NCI-H146 (cell line): ENCODE results near the gene CABLES1.

Experiments used
- DNase-seq: peaks from one replicate; lab custom pipeline; 2025; lab: John Stamatoyannopoulos, UW

The CABLES1 gene

DNA sequence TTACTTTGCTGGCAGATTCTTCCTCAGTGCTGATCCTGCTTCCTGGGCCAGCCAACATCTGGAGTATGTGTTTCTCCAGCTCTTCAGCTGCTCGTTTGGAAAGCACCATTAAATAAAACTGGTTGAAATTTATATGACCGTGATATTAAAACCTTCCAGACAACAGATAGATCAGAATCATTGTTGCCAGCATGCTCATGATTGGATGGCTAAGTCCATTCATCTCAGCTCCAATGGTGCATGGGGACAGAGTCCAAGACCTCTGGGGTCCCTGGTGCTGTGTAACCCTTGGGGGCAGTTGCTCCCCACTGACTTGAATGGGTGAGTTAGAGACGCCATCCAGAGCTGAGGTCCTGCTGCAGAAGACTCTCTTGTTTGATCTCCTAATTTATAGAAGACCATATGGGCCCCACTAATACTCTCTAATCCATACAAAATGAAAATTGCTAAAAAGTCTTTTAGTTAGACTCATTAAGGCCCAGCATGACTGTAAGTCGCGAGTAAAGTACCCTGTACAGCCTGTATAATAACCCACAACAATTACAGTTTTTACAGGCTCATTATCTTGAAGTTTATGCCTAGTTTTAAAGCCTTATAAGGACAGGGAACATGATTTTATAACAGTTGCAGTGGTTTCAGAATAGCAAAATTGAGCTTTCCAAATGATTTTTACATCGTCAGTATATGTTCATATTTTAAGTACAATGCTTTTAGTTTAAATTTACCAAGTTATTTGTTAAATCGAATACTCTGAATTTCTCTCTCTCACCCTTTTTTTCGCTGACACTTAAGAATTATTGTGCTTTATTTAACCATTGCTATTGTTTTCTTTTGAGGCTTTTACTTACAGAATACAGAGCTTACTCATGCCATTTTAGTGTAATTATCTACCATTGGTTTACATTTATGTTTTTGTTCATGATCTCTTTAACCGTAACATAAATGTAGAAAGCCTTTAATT is 60.0 kb downstream of the CABLES1 start:
- peak; percentile 16 for DNase-seq

DNA sequence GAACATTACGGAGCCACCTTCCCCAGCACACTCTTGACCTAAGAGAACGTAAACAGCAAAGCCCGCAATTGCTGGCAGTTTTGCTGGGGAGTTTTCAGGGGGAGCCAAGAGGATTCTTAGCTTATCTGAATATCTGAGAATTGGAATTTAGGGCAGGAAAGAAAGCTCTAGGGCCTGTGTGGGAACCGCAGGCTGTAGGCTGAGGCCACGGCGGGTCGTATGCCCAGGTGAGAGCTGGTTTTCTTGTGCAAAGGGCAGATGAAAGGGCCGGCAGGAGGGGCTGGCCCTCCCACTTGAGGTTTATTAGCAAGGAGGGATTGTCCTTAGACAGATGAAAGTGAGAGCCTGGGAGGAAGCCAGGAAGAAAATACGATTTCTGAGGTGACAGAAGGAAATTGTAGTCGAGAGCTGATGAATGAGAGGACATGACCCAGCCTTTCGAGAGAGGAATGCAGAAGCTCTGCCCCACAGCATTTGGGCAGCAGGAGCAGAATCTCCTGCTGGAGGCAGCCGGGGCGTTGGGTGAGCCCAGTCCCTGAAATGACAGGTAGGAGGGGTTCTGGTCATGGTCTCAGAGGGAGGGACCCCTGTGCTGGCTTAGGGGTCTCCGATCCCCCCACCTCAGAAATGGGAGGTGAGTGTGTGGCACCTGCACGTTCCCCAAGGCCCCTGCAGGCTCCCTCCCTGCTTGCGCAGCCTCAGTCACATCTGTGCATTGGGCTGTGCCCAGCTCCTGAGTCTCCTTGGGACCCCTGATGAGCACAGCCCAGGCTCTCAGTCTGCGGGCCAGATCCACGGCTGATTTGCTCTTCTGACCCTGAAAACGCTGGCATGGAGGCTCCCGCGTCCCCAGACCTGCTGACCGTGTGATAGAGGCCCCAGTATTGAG is 61.1 kb downstream of the CABLES1 start:
- no peak for DNase-seq

DNA sequence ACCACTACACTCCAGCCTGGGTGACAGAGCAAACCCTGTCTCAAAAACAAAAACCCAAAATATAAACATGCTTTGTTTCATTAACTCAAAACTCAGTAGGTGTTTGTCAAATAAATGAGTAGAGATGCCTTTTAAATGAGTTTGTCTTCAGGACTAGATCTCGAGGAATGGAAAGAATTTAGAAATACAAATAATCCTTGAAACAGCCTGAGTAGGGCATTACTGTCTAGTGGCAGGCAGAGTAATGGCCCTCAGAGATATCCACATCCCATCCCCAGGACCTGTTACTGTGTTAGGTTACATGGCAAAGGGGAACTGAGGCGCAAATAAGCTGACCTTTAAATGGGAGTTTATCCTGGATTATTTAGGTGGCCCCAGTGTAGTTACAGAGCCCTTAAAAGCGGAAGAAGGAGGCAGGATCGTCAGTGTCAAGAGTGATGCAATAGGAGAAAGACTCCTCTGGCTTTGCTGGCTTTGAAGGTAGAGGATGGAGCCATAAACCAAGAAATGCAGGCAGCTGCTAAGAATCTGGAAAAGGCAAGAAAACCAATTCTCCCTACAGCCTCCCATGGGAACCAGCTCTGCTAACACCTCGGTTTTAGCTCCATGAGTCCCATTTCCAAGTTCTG is 63.0 kb downstream of the CABLES1 start:
- DNase-seq, result no peak

DNA sequence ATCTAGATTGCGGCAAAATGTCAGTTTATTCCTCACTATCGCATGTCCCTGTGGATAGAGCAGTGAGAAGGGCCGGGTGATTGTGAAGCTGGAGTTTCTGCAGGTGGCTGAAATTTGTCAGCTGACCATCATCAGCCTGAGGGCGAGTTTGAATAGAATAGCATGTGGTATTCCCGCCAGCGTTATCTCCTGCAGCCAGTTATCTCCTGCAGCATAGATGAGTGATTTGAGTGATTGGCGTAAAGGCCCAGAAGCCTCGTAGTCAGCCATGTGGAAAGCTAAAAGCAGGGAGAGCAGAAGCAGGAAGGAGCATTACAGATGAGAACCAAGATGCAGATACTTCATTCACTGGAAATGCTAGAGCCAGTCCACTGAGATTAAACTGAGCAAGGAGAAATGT is 65.5 kb downstream of the CABLES1 start:
- peak; percentile 95 for DNase-seq

DNA sequence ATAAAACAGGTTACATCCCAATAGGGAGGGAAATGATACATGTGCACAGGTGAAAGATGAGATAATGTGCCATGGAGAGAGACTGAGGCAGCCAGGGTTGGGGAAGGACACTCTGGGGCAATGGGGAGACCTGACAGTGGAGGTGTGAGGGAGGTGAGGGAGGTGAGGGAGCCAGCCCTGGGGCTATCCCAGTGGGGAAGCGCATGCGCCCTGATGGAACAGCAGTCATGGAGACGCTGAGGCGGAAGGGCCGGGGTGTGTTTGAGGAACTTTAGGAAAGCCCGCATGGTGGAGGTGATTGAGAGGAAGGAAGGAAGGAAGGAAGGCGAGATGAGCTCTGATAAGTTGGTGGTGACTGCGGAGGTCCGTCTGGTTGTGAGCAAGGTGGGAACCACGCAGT is 66.5 kb downstream of the CABLES1 start:
- DNase-seq, result no peak

DNA sequence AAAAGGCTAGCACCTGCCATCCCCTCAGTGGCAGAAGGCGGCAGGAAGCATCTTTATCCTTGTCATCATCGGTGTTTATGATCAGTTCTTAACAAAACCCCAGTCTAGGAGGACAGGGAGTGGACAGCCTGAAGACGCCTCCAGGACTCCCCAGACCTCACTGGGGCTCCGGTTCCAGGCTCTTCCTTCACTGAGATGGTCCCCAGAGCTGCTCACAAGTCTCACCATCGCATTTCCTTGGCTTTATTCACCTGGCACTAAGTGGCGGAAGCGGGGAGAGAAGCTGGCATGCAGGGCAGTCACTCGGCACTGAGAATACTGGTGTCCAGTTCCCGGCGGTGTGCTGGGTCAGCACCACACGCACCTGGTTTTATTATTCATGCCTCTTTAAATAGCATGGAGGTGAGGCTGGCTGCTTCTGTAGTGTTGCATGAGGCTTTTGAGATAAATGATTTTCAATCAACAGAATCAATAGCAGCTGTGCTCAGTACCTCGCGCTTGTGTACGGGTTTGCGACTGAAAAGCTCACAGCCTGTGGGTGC is 68.7 kb downstream of the CABLES1 start:
- DNase-seq, result no peak

DNA sequence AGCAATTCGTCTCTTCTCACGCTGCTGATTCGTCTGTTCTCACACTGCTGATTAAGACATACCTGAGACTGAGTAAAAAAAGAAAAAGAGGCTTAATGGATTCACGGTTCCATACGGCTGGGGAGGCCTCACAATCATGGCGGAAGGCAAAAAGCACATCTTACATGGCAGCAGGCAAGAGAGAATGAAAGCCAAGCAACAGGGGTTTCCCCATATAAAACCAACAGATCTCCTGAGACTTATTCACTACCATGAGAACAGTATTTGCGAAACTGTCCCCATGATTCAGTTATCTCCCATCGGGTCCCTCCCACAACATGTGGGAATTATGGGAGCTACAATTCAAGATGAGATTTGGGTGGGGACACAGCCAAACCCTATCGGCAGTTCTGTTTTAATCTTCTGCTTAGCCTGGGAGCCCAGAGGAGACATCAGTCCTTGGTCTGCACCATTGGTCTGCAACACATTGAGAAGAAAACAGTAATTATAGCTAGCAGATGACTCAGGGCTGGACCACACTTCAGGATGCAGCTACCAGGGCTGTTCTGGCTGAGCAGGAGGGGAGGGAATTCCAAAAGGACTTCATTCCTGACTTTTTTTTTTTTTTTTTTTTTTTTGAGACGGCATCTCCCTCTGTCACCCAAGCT is 69.4 kb downstream of the CABLES1 start:
- no peak for DNase-seq

DNA sequence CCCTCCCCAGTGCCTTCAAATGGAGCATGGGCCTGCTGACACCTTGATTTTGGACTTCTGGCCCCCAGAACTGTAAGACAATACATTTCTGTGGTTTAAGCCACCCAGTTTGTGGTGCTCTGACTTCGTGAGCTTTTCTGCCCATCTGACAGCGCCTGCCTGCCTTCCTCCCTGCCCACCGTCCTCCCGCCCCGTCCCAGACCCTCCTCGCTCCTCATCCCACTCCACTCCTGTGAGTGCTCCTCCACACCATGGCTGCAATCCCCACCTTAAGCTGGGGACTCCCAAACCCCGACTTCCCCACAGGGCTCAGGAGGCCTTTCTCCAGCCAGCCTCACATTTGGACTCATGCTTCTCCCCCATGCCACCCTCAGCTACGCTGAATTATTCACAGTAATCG is 70.7 kb downstream of the CABLES1 start:
- no peak for DNase-seq

DNA sequence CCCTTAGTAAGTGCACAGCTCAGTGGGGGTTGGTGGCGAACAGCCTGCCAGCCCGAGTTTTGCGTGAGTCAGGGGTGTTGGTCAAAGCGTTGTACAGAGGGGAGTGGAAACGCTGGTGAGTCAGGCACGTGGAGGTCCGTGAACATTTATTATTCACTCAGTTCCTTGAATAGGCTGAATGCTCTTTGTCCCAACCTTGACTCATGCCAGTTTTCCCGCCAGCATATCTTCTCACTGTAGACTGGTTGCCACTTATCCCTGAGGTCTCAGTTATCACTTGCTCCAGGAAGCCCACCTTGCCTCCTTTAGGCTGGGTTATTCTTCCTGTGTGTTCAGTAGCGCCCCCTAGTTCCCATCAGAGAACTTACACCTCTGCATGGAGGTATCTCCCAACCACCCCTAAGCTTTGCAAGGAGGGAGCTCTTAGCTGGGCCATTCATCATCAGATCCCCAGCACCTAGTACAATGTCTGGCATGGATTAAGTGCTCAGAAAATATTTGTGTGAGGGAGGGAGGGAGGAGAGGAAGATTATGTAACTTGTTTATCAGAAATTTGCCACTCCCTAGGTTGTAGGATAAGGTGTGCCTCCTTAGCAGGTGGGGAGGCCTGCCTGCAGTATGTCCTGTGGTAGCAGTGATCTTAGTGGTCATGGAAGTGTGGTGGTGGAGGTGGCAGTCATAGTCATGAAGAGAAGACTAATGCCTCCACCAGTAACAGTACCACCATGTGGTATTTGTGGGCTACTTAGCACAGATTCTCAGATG is 72.1 kb downstream of the CABLES1 start:
- DNase-seq, result peak; percentile 26

DNA sequence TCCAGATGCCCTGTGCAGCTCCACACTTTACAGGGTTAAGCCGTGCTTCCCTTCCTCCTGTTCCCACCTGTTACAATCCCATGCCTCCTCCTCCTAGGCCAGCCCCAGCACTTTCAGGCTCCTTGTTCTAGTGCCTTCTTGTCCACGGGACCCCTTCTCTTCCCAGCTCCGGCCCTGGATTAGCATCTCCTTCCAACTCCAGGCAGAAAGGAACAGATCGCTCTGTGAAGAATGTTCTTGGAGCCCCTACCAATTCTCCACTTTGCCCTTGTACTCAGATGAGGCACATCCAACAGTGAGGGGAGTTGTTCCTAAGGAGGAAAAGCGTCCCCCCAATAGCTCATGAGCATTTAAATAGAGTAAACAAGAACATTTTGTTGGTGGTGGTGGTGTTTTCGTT is 72.7 kb downstream of the CABLES1 start:
- no peak for DNase-seq

DNA sequence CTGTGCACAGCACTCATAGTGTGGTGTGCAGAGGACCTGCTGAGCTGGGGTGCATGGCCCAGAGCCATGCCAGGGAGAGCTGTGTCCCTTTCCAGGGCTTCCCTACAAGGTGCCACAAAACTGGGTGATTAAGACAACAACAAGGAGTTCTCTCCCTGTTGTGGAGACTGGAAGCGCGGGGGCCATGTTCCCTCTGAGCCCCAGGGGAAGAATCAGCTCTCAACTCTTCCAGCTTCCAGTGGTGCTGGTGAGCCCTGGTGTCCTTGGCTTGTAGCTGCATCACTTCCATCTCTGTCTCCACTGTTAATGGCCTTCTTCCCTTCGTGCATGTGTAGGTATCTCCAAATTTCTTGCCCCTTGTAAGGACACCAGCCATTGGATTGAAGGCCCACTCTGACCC is 73.3 kb downstream of the CABLES1 start:
- DNase-seq, result no peak

DNA sequence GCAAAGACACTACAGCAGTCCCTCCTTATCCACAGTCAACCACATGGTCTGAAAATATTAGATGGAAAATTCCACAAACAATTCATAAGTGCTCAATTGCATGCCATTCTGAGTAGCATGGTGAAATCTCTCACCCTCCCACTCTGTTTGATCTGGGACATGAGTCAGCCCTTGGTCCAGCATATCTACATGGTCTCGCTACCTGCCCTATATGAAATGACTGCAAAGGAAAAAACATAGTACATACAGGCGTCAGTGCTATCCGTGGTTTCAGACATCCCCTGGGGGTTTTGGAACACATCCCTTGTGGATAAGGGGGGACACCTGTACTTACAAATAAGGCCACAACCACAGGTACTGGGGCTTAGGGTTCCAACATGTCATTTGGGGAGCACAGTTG is 73.7 kb downstream of the CABLES1 start:
- DNase-seq, result no peak

DNA sequence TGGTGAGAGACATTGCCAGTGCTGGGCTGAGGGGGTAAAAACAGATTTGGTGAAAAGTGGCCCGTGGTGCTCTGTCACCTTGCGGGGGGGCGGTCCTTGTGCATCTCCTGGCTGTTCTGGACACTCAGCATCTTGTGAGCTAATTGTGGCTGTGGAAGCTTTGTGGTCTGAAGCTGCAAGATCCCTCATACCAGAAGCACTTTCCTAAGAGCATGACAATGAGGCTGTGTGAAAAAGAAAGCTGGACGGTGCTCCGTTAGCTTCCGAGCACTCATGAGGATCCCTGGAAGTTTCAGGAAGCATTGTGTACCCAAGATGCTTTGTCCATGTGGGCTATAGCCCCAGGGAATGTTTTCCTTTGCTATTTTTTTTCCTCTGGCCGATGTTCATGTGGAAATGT is 74.5 kb downstream of the CABLES1 start:
- no peak for DNase-seq

DNA sequence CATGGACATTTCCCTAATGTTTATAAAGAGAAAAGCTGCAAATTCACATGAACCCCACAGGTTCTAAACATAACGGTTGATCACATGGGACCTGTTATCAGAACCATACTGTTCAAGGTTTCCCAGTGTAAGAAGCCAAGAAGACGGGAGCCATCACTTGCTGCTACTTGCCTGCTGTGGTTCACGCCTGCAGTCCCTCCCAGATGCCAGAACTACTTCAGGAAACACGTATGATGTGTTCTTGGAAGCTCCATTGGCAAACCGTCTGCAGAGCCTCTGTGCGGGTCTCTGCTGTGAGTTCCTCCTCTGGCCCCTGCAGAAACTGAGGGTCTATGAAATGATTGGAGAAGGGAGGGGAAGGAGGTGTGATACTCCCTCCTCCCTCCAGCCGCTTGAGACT is 75.2 kb downstream of the CABLES1 start:
- DNase-seq, result no peak

DNA sequence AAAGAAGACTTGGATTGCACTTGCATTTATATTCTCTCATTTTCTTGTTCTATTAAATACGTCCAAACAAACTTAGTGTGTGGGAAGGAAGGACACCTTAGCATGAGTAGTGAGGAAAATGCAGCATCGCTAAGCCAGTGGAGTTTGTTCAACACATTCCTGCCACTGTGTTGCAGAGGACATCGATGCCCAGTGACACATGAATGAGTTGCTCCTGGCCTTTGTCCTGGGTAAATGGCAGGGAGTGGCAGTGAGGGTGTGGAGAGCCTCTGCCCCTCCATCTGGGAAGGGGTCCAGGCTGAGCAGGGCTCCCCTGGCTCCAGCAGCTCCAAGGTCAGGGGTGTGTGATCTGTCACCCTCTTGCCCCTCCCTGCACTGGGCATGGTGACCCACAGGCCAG is 75.9 kb downstream of the CABLES1 start:
- DNase-seq, result no peak

DNA sequence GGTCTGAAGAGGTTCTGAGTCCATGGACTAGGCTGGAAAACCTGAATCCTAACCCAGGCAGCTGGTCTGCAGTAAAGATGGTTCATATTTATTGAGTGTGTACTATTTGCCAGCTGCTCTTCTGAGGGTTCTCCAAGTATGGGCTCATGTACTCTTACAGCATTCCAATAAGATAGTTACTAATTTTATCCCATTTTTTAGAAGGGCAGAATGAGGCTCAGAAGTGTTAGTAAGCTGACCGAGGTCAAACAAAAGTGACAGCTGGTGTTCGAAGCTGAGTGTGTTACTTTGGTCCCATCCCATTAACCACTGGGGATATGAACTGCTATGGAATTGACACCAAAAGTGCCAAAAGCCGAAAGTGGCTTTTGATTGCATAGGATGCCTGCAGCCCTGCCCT is 76.9 kb downstream of the CABLES1 start:
- DNase-seq, result no peak

DNA sequence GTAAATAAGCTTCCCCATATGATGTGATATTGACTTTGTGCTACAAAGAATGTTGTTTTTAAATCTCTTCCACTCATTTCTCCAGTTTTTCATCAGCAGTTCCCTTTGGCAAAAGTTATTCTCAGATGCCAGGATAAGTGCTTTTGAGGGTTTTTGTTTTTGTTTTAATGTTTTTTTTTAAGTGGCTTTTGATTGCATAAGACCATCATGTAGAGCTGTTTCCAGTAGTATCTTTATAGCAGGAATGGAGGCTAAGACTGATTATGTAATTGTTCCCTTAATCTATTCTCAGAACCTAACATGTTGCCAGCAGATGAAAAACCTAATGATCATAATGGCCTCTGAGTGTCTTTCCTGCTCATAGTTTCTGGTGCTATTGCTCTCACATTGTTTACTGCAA is 77.9 kb downstream of the CABLES1 start:
- no peak for DNase-seq

DNA sequence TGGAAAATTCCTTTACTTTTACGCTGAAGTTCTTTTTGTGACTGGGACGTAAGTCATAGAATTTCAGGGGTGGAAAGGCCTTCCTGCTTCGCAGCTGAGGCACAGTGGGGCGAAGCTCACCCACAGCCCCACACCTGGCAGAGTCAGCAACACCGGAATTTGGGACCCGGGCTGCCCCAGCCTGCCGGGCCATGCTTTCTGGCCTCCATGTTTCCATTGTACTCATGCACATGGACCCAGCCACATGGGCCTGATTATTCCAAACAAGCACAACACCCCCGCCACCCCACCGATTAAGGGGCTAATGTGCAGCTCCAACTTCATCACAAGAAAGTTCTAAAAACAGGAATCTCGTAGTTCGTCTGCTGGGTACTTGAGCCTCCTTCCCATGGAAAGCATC is 82.5 kb downstream of the CABLES1 start:
- DNase-seq, result no peak

DNA sequence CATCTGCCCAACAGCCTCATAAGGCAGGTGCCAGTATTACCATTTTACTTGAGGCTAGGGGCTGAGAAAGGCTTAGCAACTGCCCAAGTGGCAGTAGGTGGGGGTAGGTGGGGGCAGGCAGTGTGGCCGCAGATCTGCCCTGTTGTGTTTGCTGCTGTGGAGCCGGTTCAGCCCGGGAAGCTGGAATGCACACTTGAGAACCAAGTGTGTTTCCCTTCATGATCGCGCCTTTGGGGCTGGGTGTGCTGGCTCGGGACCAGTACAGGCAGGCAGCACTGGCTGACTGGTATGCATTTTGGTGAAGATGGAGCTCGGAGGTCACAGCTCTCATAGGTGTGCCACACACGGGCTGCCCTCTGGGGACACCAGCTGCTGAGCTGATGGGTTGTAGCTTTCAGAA is 85.1 kb downstream of the CABLES1 start:
- DNase-seq, result no peak

DNA sequence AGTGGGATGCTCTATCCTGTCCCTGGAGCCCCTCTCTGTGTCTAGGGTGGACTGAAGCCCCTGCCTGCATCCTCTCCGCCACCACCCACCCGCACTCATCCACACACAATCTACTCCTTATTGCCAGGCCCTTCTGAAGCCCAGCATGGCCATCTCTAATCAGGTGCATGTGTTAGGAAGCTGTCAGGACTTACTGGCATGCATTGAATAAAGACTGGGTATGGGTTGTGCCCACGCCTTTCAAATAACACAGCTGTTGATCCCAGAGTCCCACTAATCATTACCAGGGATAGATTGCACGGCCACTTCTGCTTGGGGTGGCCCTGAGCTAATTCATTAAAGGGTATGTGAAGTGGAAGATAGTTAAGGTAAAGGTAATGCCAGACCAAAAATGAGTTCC is 88.4 kb downstream of the CABLES1 start:
- no peak for DNase-seq

DNA sequence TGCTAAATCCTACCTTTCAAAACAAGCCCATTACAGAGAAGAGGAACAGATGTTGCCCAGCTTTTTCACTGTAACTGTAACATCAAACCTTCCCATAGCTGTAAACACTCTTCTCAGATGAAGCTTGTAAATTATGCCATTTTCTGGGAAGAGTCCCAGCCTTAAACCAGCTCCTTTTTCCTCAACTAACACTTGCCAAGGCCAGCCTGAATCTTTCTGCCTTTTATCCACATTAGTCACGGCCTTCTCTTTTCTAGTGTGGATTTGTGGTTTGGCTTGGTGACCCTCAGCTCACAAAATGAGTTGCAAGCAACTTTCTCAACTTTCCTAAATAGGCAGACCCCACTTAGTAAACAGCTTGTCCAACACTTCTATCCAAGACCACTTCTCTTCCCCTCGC is 90.2 kb downstream of the CABLES1 start:
- DNase-seq, result no peak
